K562 (cell line): ENCODE data around the gene MBP. TPM values are rescaled to one million over a fixed set of nuclear protein-coding genes. Genes with fewer than 3 reads are reported as not detected.

Experiments
- ATAC-seq: fragments of 200-7000 bp; cut with Tn5 transposase; 3 replicates; pipeline ENCODE4 v1.9.1; 2020; ENCODE audit warnings: moderate library complexity
- BruUV-seq: library from RNA; stranded (reverse); fragments of 400-500 nt; replicated peaks from 2 replicates; lab custom pipeline; 2021; lab: Mats Ljungman, UMichigan
- CTCF ChIA-PET: fragments of 300-600 bp; formaldehyde crosslinking; extraction: SDS; loops from one replicate; lab custom pipeline; 2021; ENCODE audit warnings: low intra/inter-chr PET ratio; lab: Yijun Ruan, JAX
- POLR2A ChIA-PET: fragments of 300-600, 350-650 bp; sonication (Branson Sonifier 250); formaldehyde crosslinking; extraction: SDS; loops from one replicate; lab custom pipeline; 2021; ENCODE audit warnings: antibody characterized with exemption, inconsistent platforms; lab: Yijun Ruan, JAX
- DNase-seq, 4 experiments: peaks; one replicate each; pipeline versions ENCODE4 v3.0.0 to v3.0.0-alpha.2; 2011 to 2018; ENCODE audit warnings: low spot score in 3 of 4, mixed read lengths in 3 of 4; ENCODE audit errors: extremely low read depth in 1 of 4
- FAIRE-seq: peaks from 2 replicates; lab custom pipeline; 2011; peaks lifted over from hg19 to GRCh38; lab: Jason Lieb, UNC
- H2AFZ ChIP-seq: 2 replicates; pipeline ENCODE4 v1.6.0; 2011; ENCODE audit warnings: low read depth, low read length, control low read depth, inconsistent platforms
- H3K27ac ChIP-seq: fragments of 200-600 bp; 3 replicates; pipeline ENCODE4 v1.8.0; 2011; ENCODE audit warnings: low read depth, mild to moderate bottlenecking, control low read depth, inconsistent platforms, low read length, moderate library complexity, mixed read lengths; ENCODE audit errors: extremely low read depth
- H3K27me3 ChIP-seq, 2 experiments: fragments of 300-600 bp in 1 of 2; 2 replicates in 1 of 2; 3 replicates in 1 of 2; pipeline versions ENCODE4 v1.6.0 to v1.8.0; 2011; ENCODE audit warnings: inconsistent platforms in 2 of 2, low read length in 2 of 2, mild to moderate bottlenecking in 1 of 2, mixed read lengths in 1 of 2, moderate library complexity in 1 of 2; ENCODE audit not compliant: control insufficient read depth in 2 of 2, insufficient read depth in 2 of 2
- H3K36me3 ChIP-seq: fragments of 300-600 bp; 3 replicates; pipeline ENCODE4 v1.8.0; 2011; ENCODE audit warnings: mild to moderate bottlenecking, low read length, inconsistent platforms; ENCODE audit not compliant: control insufficient read depth, insufficient read depth
- H3K4me1 ChIP-seq, 2 experiments: fragments of 200-600 bp in 1 of 2; replicated peaks in 1 of 2; 2 replicates in 1 of 2; 3 replicates in 1 of 2; pipeline versions ENCODE4 v1.5.1 to v1.8.0; 2011; ENCODE audit warnings: inconsistent platforms in 2 of 2, low read length in 2 of 2, mild to moderate bottlenecking in 1 of 2, mixed read lengths in 1 of 2, moderate library complexity in 1 of 2; ENCODE audit not compliant: control insufficient read depth in 2 of 2, insufficient read depth in 2 of 2
- H3K4me2 ChIP-seq: 2 replicates; pipeline ENCODE4 v1.6.1; 2011; ENCODE audit warnings: low read length, control low read depth, inconsistent platforms, mixed read lengths; ENCODE audit not compliant: insufficient read depth
- H3K4me3 ChIP-seq: fragments of 200-600 bp; sonication (generic), shearing (Covaris generic); 2 replicates; pipeline ENCODE4 v1.5.1; 2016; ENCODE audit warnings: control low read depth, inconsistent platforms
- H3K79me2 ChIP-seq: fragments of 200-600 bp; 3 replicates; pipeline ENCODE4 v1.8.0; 2011; ENCODE audit warnings: low read length, inconsistent platforms; ENCODE audit not compliant: control insufficient read depth, insufficient read depth
- H3K9ac ChIP-seq, 2 experiments: 2 replicates each; pipeline versions ENCODE4 v1.6.0 to v1.6.1; 2011; ENCODE audit warnings: low read depth in 2 of 2, low read length in 2 of 2, control low read depth in 1 of 2, inconsistent platforms in 1 of 2, mild to moderate bottlenecking in 1 of 2, mixed read lengths in 1 of 2; ENCODE audit not compliant: insufficient read depth in 1 of 2
- H3K9me1 ChIP-seq: one replicate; pipeline ENCODE4 v1.6.0; 2011; ENCODE audit warnings: inconsistent platforms, mild to moderate bottlenecking, low read length, moderate library complexity; ENCODE audit not compliant: control insufficient read depth, insufficient read depth
- H3K9me3 ChIP-seq: replicated peaks from 2 replicates; pipeline ENCODE4 v1.5.1; 2011; ENCODE audit warnings: low read depth, low read length, inconsistent platforms; ENCODE audit not compliant: control insufficient read depth, insufficient read depth
- H4K20me1 ChIP-seq: replicated peaks from 2 replicates; pipeline ENCODE4 v1.6.1; 2011; ENCODE audit warnings: low read length, inconsistent platforms, mixed read lengths; ENCODE audit not compliant: control insufficient read depth, insufficient read depth
- FUS ChIP-seq: fragments of 200-400 bp; formaldehyde crosslinking; optimal IDR thresholded peaks from 2 replicates; pipeline ENCODE3; 2017; ENCODE audit warnings: low read depth, low read length
- MYNN ChIP-seq, 2 experiments: sonication (generic); formaldehyde crosslinking in 1 of 2; IDR thresholded peaks; 2 replicates each; pipeline versions ENCODE4 v1.5.0 to v1.6.1; 2016 to 2020; ENCODE audit warnings: antibody characterized with exemption in 1 of 2, missing genetic modification reagents in 1 of 2
- PURB ChIP-seq: sonication (generic); formaldehyde crosslinking; IDR thresholded peaks from 2 replicates; pipeline ENCODE4 v1.9.0; 2021; ENCODE audit warnings: low read depth, mild to moderate bottlenecking, missing genetic modification reagents
- RREB1 ChIP-seq: fragments of 250-450 bp; sonication (Bioruptor Pico); IDR thresholded peaks from 2 replicates; pipeline ENCODE4 v1.4.0; 2020
- ZNF41 ChIP-seq: fragments of 250-450 bp; sonication (Bioruptor Pico); conservative IDR thresholded peaks from 2 replicates; pipeline ENCODE4 v1.4.0; 2020; ENCODE audit warnings: mild to moderate bottlenecking
- ZNF639 ChIP-seq, 2 experiments: fragments of 200-800 bp in 1 of 2; sonication (Bioruptor generic) in 1 of 2; sonication (generic) in 1 of 2; formaldehyde crosslinking in 1 of 2; IDR thresholded peaks in 1 of 2; conservative IDR thresholded peaks in 1 of 2; 2 replicates each; pipeline versions ENCODE4 v1.5.0 to v1.6.1; 2016 to 2020; ENCODE audit warnings: missing compliant biosample characterization in 1 of 2, missing genetic modification characterization in 1 of 2, missing genetic modification reagents in 1 of 2
- WGBS: fragments of 100-300 bp; shearing (Covaris generic); methylation state at CpG from one replicate; pipeline ENCODE4 v1.1.6; 2016; ENCODE audit warnings: low coverage, mixed read lengths; ENCODE audit not compliant: insufficient coverage; ENCODE audit errors: missing lambda C conversion rate; 5-methylcytosine and 5-hydroxymethylcytosine counted together
- in situ Hi-C: fragments of 300-500 bp; cut with MboI; formaldehyde crosslinking; loops from 4 replicates; pipeline ENCODE4 v1.15.0; 2018; ENCODE audit warnings: inconsistent platforms, mixed read lengths
- intact Hi-C: fragments of 100-400 bp; cut with micrococcal nuclease; formaldehyde crosslinking; loops from 2 replicates; pipeline ENCODE4 v1.14.2; 2022
- polyA plus RNA-seq, 8 experiments: library from polyadenylated mRNA; depleted of rRNA in 4 of 8; stranded (reverse) in 5 of 8; unstranded in 3 of 8; fragments of >200 nt; fragmentation: Nextera tagmentation in 2 of 8; fragmentation: Illumina TruSeq in 1 of 8; extraction: Ambion mirVana in 2 of 8; extraction: Trizol in 1 of 8; gene quantifications; 2 replicates each; pipeline versions ENCODE4 v1.2.1 to v1.2.3, GENCODE V29; 2011 to 2014; ENCODE audit warnings: inconsistent platforms in 1 of 8, missing spikeins in 1 of 8
- total RNA-seq, 7 experiments: library from RNA; depleted of rRNA in 6 of 7; stranded (reverse); fragments of >200 nt in 6 of 7; fragmentation: Illumina TruSeq in 2 of 7; extraction: Trizol in 2 of 7; gene quantifications; 2 replicates each; pipeline versions ENCODE4 v1.2.1 to v1.2.3, GENCODE V29; 2011 to 2021; ENCODE audit warnings: low replicate concordance in 1 of 7
- TF ChIP-seq, protein P1 (sequence below), 2 experiments: IDR thresholded peaks; 2 replicates each; pipeline ENCODE4 v1.6.1; 2011; ENCODE audit warnings: borderline replicate concordance in 1 of 2, control low read depth in 1 of 2, low read depth in 1 of 2, low read length in 1 of 2, mild to moderate bottlenecking in 1 of 2, mixed read lengths in 1 of 2, moderate library complexity in 1 of 2; ENCODE audit not compliant: insufficient read depth in 1 of 2, insufficient read length in 1 of 2, poor library complexity in 1 of 2, severe bottlenecking in 1 of 2; ENCODE audit errors: extremely low read depth in 1 of 2
- TF ChIP-seq, protein P2 (sequence below): sonication (generic); formaldehyde crosslinking; IDR thresholded peaks from 2 replicates; pipeline ENCODE4 v1.8.0; 2022; ENCODE audit warnings: missing genetic modification reagents, mild to moderate bottlenecking, borderline replicate concordance

MBP gene
- total and polyA plus RNA-seq, 9 of the 15 experiments (the other 6 are each of a cell fraction or from before 2014, with no cell fraction given) = 0.09 TPM; not detected in 8

- peaks cover 0 to 4% of the 10 kb centered on the region in 2 experiments; a peak in 2 of 5 replicates for H3K27me3 ChIP-seq
- H3K27ac ChIP-seq = no peak overlapping the region
- no peaks in the 10 kb centered on the region for H3K36me3 ChIP-seq
- CTCF ChIA-PET = no interaction called here
- no peaks in the 10 kb centered on the region for H3K9me3 ChIP-seq
- no peaks in the 10 kb centered on the region for H3K4me1 ChIP-seq
- no peak overlapping the region for H3K9ac ChIP-seq
- no peaks in the 10 kb centered on the region for H3K79me2 ChIP-seq
- BruUV-seq = no TSS peak
- H3K4me2 ChIP-seq = no peak overlapping the region
- TF ChIP-seq, protein P1, sequence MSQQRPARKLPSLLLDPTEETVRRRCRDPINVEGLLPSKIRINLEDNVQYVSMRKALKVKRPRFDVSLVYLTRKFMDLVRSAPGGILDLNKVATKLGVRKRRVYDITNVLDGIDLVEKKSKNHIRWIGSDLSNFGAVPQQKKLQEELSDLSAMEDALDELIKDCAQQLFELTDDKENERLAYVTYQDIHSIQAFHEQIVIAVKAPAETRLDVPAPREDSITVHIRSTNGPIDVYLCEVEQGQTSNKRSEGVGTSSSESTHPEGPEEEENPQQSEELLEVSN (IDR thresholded peaks at IDR 0.05; ENCODE audit: borderline replicate concordance in 1 of 2, extremely low read depth in 1 of 2, insufficient read depth in 1 of 2, insufficient read length in 1 of 2, low read depth in 1 of 2, low read length in 1 of 2, poor library complexity in 1 of 2, severe bottlenecking in 1 of 2) = no peak
- TF ChIP-seq MYNN (IDR thresholded peaks at IDR 0.05) (no peak), MYNN (CRISPR knock-in tag; IDR thresholded peaks at IDR 0.05) (no peak), ZNF41 (CRISPR knock-in tag) (no peak), PURB (CRISPR knock-in tag) (no peak), ZNF639 (CRISPR knock-in tag; conservative IDR thresholded peaks at IDR 0.05 in 1 of 2, IDR thresholded peaks at IDR 0.05 in 1 of 2) (no peak), FUS (no peak), RREB1 (CRISPR knock-in tag) (no peak)
- TF ChIP-seq, protein P2, sequence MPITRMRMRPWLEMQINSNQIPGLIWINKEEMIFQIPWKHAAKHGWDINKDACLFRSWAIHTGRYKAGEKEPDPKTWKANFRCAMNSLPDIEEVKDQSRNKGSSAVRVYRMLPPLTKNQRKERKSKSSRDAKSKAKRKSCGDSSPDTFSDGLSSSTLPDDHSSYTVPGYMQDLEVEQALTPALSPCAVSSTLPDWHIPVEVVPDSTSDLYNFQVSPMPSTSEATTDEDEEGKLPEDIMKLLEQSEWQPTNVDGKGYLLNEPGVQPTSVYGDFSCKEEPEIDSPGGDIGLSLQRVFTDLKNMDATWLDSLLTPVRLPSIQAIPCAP (CRISPR knock-in tag) = no peak
- TF ChIP-seq, all 486 proteins: peak for 0
- POLR2A ChIA-PET = no interaction called here
- H3K4me3 ChIP-seq = no peak overlapping the region
- 0% methylated on average over 4 of the region's 4 CpGs for WGBS
- no peak for FAIRE-seq
- DNase-seq = no peak
- no peak for ATAC-seq
- no peaks in the 10 kb centered on the region for H3K9me1 ChIP-seq
- no peak overlapping the region for H2AFZ ChIP-seq
- intact Hi-C loops = no loop called here
- in situ Hi-C loops = no loop called here
- H4K20me1 ChIP-seq = no peaks in the 10 kb centered on the region
Measured at GRCh38 chr18:77134611-77135010, 2.0 kb upstream of the MBP start.
